Smooth muscle cell (in vitro differentiated cells): ENCODE data around the gene TREML2. TPM values are rescaled to one million over a fixed set of nuclear protein-coding genes. Genes with fewer than 3 reads are reported as not detected.

Experiments used
- DNase-seq: peaks from one replicate; lab custom pipeline; 2025; ENCODE audit not compliant: unreplicated experiment; lab: John Stamatoyannopoulos, UW
- H2AFZ ChIP-seq: fragments of 200-600 bp; sonication (generic); 2 replicates; pipeline ENCODE4 v1.6.0; 2016; ENCODE audit warnings: antibody characterized with exemption, low read depth, mild to moderate bottlenecking
- H3F3A ChIP-seq: fragments of 200-600 bp; sonication (generic); 2 replicates; pipeline ENCODE4 v1.6.0; 2017; ENCODE audit warnings: antibody characterized with exemption, low read depth
- H3K27ac ChIP-seq: fragments of 200-600 bp; sonication (generic); 2 replicates; pipeline ENCODE4 v1.5.1; 2016; ENCODE audit warnings: low read depth, mild to moderate bottlenecking
- H3K27me3 ChIP-seq: fragments of 200-600 bp; sonication (generic); 2 replicates; pipeline ENCODE4 v1.6.1; 2016; ENCODE audit warnings: low read depth, mild to moderate bottlenecking
- H3K36me3 ChIP-seq: fragments of 200-600 bp; sonication (generic); 2 replicates; pipeline ENCODE4 v1.5.1; 2016; ENCODE audit warnings: low read depth
- H3K4me1 ChIP-seq: fragments of 200-600 bp; sonication (generic); 2 replicates; pipeline ENCODE4 v1.5.1; 2016; ENCODE audit warnings: low read depth
- H3K4me2 ChIP-seq: fragments of 200-600 bp; sonication (generic); 2 replicates; pipeline ENCODE4 v1.6.0; 2016; ENCODE audit warnings: mild to moderate bottlenecking
- H3K4me3 ChIP-seq: fragments of 200-600 bp; sonication (generic); 2 replicates; pipeline ENCODE4 v1.5.1; 2016; ENCODE audit warnings: mild to moderate bottlenecking
- H3K79me2 ChIP-seq: fragments of 200-600 bp; sonication (generic); 2 replicates; pipeline ENCODE4 v1.6.0; 2016; ENCODE audit warnings: low read depth, mild to moderate bottlenecking
- H3K9ac ChIP-seq: fragments of 200-600 bp; sonication (generic); 2 replicates; pipeline ENCODE4 v1.6.0; 2016; ENCODE audit warnings: low read depth
- H3K9me3 ChIP-seq: fragments of 200-600 bp; sonication (generic); replicated peaks from 2 replicates; pipeline ENCODE4 v1.5.1; 2016; ENCODE audit warnings: low read depth
- H4K20me1 ChIP-seq: fragments of 200-600 bp; sonication (generic); 2 replicates; pipeline ENCODE4 v1.6.0; 2016; ENCODE audit warnings: low read depth
- WGBS: methylation state at CpG from one replicate; pipeline ENCODE4 v1.1.7; 2016; ENCODE audit warnings: low lambda C conversion rate; 5-methylcytosine and 5-hydroxymethylcytosine counted together
- polyA plus RNA-seq: library from polyadenylated mRNA; unstranded; fragments of >200 nt; fragmentation: Nextera tagmentation; extraction: Ambion mirVana; gene quantifications from 2 replicates; pipeline ENCODE4 v1.2.1, GENCODE V29; 2016
- total RNA-seq: library from RNA; depleted of rRNA; stranded (reverse); fragments of >200 nt; gene quantifications from 2 replicates; pipeline ENCODE4 v1.2.3, GENCODE V29; 2014
- TF ChIP-seq, protein P1 (sequence below): fragments of 200-600 bp; sonication (generic); IDR thresholded peaks from 2 replicates; pipeline ENCODE4 v1.5.1; 2017; ENCODE audit warnings: borderline replicate concordance, mild to moderate bottlenecking, antibody characterized with exemption; ENCODE audit not compliant: insufficient read depth, poor library complexity, severe bottlenecking

The TREML2 gene
- total and polyA plus RNA-seq, 2 experiments from 2014 or later, result not detected

DNA sequence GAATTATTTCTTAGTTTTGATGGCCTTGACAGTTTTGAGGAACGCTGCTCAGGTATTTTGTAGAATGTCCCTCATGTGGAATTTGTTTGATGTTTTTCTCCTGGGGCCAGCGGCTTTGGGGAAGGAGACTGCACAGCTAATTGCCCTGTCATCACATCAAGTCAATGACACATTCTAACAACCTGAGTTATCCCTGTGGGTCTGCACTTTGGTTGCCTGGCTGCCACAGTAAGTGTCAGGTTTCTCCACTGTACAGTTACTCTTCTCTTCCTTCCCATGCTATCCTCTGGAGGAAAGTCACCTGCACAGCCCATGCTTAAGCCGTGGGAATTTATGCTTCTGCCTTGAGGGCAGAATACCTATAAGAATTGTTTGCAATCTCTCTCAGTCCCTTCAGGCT is 25.8 kb upstream of the TREML2 start:
- H3K4me1 ChIP-seq, result no peaks in the 10 kb centered on the region
- no peaks in the 10 kb centered on the region for H3K36me3 ChIP-seq
- 55% methylated on average over 3 of the region's 3 CpGs for WGBS
- no peak for DNase-seq
- no peak overlapping the region for H3K9ac ChIP-seq
- TF ChIP-seq, protein P1, sequence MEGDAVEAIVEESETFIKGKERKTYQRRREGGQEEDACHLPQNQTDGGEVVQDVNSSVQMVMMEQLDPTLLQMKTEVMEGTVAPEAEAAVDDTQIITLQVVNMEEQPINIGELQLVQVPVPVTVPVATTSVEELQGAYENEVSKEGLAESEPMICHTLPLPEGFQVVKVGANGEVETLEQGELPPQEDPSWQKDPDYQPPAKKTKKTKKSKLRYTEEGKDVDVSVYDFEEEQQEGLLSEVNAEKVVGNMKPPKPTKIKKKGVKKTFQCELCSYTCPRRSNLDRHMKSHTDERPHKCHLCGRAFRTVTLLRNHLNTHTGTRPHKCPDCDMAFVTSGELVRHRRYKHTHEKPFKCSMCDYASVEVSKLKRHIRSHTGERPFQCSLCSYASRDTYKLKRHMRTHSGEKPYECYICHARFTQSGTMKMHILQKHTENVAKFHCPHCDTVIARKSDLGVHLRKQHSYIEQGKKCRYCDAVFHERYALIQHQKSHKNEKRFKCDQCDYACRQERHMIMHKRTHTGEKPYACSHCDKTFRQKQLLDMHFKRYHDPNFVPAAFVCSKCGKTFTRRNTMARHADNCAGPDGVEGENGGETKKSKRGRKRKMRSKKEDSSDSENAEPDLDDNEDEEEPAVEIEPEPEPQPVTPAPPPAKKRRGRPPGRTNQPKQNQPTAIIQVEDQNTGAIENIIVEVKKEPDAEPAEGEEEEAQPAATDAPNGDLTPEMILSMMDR, result no peak
- H3K4me2 ChIP-seq, result no peak overlapping the region
- H3K4me3 ChIP-seq, result no peak overlapping the region
- H2AFZ ChIP-seq, result no peak overlapping the region
- H3K27me3 ChIP-seq, result peaks cover 47% of the 10 kb centered on the region
- H4K20me1 ChIP-seq, result no peaks in the 10 kb centered on the region
- no peaks in the 10 kb centered on the region for H3K79me2 ChIP-seq
- no peak overlapping the region for H3K27ac ChIP-seq
- H3K9me3 ChIP-seq, result no peaks in the 10 kb centered on the region
- no peaks in the 10 kb centered on the region for H3F3A ChIP-seq

DNA sequence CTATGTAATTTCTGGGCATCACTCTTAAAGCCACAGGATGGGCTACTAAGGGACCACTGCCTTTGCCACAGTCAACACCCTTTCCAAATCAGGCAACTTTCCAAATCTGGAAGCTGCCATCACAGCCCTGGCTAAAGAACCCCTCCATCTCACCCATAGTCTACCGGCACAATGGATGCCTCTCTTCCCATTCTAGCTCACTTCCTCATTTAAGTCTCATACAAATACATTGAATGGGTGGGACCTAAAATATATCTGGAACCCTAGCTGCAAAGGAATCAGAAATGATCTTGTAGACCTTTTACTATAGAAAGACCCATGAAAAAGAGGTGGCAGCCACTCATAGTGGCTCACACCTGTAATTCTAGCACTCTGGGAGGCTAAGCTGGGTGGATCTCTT is 23.9 kb upstream of the TREML2 start:
- TF ChIP-seq, protein P1, result no peak
- no peak overlapping the region for H3K4me2 ChIP-seq
- no peak overlapping the region for H2AFZ ChIP-seq
- H3K36me3 ChIP-seq, result no peaks in the 10 kb centered on the region
- no peaks in the 10 kb centered on the region for H4K20me1 ChIP-seq
- no peaks in the 10 kb centered on the region for H3K79me2 ChIP-seq
- H3K27ac ChIP-seq, result no peak overlapping the region
- no peak overlapping the region for H3K9ac ChIP-seq
- no peaks in the 10 kb centered on the region for H3K4me1 ChIP-seq
- no peaks in the 10 kb centered on the region for H3K9me3 ChIP-seq
- H3F3A ChIP-seq, result no peaks in the 10 kb centered on the region
- DNase-seq, result no peak
- no peak overlapping the region for H3K4me3 ChIP-seq
- 91% methylated on average over 1 of the region's 1 CpG for WGBS
- H3K27me3 ChIP-seq, result peaks cover 39% of the 10 kb centered on the region

GRCh38 chr6:41222513-41222912 is 21.6 kb upstream of the TREML2 start:
- H3K4me2 ChIP-seq, result no peak overlapping the region
- TF ChIP-seq, protein P1, result no peak
- no peak overlapping the region for H2AFZ ChIP-seq
- H3K36me3 ChIP-seq, result no peaks in the 10 kb centered on the region
- H4K20me1 ChIP-seq, result no peaks in the 10 kb centered on the region
- 93% methylated on average over 5 of the region's 5 CpGs for WGBS
- H3K9me3 ChIP-seq, result no peaks in the 10 kb centered on the region
- no peaks in the 10 kb centered on the region for H3K4me1 ChIP-seq
- no peaks in the 10 kb centered on the region for H3K79me2 ChIP-seq
- H3K27me3 ChIP-seq, result peaks cover 39% of the 10 kb centered on the region
- DNase-seq, result no peak
- no peak overlapping the region for H3K27ac ChIP-seq
- H3K4me3 ChIP-seq, result no peak overlapping the region
- H3K9ac ChIP-seq, result no peak overlapping the region
- no peaks in the 10 kb centered on the region for H3F3A ChIP-seq

DNA sequence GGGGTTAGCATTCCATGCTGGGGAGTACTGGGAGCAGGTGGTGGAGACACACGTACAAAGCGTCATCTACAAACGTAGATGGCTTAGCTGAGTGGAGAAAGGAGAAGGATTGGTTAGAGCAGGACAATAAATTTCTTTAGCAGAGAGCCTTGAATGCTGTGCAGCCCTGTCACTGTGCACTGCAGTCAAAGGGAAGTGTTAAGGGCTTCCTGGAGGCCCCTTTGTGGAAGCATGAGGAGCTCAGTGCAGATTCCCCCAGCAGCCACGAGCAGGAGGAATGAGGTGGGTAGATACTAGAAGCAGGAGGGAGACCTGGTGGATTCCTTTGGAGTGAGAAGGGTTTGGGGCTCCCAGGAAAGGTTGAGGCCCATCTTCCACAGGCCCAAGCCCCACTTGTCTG is 21.1 kb upstream of the TREML2 start:
- Histone ChIP-seq H3K27ac (no peak overlapping the region), H3K27me3 (peaks cover 35% of the 10 kb centered on the region), H3F3A (no peaks in the 10 kb centered on the region), H3K9ac (no peak overlapping the region), H3K9me3 (no peaks in the 10 kb centered on the region), H3K79me2 (no peaks in the 10 kb centered on the region), H4K20me1 (no peaks in the 10 kb centered on the region), H3K4me1 (no peaks in the 10 kb centered on the region), H3K4me3 (no peak overlapping the region), H3K4me2 (no peak overlapping the region), H3K36me3 (no peaks in the 10 kb centered on the region), H2AFZ (no peak overlapping the region)
- no peak for DNase-seq
- 75% methylated on average over 4 of the region's 4 CpGs for WGBS
- TF ChIP-seq, protein P1, result no peak
